Activated naive CD8-positive, alpha-beta T cell treated with anti-CD3 and anti-CD28 coated beads, Interleukin-2, amount 50 U/mL, for 16 hours (primary cell): ENCODE results near the gene LAMA5.

Experiments used
- DNase-seq: peaks from one replicate; pipeline ENCODE4 v3.0.0-alpha.2; 2020; ENCODE audit warnings: low read depth, low spot score

LAMA5 gene

DNA sequence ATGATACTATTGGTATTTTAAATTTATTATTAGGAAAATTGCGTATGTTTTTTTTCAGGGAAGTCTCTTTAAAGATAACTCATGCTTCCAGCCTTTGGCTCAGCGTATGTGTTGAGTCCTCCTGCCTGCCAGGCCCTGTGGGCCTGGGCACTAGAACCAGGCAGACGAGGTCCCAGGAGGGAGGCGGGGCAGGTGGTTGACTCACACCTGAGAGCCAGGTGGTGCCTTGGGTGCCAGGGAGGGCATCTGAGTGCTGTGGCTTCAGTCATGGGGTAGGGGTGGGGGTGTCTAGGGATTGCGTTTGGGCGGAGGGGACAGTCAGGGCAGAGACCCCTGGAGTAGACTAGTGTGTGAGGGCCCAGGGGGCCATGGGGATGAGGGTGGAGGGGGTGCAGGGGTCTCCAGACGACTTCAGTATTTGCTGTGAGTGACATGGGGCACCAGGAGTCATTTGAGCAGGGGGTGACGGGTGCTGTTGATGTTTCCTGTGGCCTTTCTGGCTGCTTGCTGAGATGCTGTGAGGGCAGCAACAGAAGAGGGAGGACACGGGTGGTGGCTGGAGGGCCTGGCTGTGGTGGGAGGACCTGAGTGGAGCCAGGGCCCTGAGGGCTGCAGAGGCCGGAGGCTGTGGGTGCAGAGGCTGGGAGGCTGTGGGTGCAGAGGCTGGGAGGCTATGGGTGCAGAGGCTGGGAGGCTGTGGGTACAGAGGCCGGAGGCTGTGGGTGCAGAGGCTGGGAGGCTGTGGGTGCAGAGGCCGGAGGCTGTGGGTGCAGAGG is 79.2 kb downstream of the LAMA5 start:
- no peak for DNase-seq

DNA sequence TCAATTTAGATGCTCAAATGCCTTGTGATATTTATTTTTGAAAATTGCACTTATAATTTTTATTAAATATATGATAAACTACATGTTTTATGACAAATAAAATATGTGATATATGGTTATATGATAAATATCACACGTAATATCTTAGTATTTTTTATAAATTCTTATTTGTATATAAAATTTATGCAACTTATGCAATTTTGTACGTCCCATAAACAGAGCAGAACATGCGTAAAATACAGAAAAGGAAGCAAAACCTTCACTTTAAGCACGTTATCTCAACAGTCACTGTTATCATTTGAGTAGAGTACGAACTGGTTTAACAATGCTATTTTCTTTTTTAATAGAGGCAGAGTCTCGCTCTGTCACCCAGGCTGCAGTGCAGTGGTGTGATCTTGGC is 80.0 kb downstream of the LAMA5 start:
- no peak for DNase-seq

DNA sequence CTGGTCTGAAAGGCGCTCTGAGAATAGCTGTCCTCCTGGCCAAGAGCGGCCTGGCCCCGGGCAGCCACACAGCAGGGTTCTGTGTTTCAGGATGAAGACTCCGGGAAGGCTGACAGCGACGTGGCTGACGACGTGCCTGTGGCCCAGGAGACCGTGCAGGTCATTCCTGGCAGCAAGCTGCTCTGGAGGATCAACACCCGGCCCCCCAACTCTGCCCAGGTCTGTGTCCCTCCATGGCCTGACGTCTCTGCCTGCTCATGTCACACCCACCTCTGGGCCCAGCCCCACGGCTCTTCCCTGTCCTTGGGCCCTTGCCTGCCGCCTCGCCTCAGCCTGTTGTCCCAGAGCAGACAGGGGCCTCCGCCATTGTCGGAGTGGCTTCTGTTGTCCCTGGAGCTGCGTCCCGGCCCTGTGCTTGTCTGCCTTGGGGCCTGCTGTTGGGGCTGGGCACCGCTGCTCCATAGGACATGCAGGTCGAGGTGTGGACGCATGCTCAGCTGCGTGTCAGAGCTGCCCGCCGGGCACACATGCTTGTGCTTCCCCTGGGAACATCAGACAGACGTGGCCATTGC is 80.5 kb downstream of the LAMA5 start:
- DNase-seq, result no peak

DNA sequence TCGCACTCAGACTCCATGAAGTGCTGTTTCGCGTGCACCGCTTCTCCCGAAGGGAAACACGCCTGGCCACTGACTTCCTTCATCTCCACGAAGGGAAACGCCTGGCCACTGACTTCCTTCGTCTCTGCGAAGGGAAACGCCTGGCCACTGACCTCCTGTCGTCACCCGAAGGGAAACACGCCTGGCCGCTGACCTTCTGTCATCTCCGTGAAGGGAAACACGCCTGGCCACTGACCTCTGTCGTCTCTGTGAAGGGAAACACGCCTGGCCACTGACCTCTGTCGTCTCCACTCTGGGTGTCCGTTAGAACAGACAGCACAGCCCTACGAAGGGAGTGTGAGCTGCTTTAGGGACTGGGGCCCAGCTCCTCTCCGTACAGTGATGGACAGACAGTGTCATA is 81.4 kb downstream of the LAMA5 start:
- no peak for DNase-seq

DNA sequence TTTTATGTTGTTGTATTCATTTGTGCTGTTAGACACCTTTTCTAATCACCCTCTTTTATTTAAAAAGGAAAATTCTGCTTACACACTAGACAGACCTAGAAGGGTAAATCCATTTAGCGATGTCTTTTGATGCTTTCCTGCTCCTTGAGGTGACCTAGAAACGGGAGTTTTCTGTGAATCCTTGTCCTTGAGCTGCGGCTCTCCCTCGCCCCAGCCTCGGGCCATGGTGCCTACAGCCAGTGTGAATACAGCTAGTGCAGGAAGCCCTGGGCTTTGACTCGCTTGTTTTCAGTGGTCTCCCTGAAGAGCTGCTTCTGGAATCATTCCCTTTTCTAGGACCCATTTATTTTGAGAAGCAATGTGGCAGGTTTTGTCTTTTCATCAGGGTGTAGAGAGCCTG is 82.0 kb downstream of the LAMA5 start:
- DNase-seq, result no peak

DNA sequence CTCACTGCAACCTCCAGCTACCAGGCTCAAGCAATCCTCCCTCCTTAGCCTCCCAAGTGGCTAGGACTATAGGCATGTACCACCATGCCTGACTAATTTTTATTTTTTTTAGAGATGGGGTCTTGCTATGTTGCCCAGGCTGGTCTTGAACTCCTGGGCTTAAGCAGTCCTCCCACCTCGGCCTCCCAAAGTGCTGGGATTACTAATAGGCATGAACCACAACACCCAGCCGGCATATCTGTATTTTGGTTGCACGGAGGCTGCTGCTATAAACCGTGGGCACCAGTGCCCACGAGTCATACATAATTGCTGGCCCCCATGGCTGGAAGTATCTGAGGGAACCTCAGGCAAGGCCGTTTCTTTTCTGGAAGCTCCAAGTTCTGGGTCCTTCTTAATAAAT is 82.7 kb downstream of the LAMA5 start:
- DNase-seq, result no peak

DNA sequence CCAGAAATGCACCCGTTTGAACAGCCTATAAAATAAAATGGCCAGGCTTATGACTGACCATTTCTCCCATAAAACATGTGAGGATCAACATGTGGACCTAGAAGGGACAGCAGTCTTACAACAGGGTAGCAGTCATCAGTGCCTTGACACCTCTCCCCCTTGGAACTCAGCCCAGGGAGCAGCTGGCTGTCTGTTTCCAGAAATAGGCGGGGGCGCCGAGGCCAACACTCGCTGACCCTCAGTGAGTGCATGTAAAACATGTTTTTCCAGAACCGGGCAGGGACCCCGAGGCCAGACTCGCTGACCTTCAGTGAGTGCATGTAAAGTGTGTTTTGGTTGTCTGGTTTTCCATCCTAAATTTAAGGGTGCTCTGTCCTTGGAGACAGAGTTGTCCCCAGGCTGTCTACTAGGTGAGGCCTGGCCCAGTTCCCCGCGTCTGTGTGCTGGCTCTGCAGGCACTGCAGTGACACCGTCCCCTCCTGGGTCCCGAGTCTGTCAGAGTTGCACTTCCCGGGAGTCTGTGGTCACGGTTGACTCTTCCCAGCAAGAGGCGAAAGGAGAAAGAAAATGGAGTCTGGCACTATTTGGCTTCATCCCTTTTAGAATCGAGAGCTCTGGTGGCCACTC is 84.1 kb downstream of the LAMA5 start:
- no peak for DNase-seq

DNA sequence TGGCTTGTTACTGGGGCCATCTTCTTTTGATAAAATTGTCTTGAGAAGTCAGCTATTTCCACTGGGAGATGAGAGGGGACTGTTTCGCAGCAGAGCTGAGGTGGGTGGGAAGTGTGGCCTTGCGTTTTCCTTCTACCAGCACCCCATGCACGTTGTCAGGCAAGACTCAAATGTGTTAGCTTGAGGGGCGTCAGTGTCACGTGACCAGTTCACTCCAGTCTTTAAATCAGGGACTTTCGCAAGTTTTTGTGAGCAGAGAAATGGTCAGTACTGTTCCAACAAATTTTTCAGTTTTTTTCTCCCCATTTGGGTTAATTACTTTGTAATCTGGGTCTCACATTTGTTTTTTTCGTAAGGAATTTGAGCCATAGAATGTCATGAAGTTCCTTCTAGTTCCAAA is 85.0 kb downstream of the LAMA5 start:
- DNase-seq, result no peak

DNA sequence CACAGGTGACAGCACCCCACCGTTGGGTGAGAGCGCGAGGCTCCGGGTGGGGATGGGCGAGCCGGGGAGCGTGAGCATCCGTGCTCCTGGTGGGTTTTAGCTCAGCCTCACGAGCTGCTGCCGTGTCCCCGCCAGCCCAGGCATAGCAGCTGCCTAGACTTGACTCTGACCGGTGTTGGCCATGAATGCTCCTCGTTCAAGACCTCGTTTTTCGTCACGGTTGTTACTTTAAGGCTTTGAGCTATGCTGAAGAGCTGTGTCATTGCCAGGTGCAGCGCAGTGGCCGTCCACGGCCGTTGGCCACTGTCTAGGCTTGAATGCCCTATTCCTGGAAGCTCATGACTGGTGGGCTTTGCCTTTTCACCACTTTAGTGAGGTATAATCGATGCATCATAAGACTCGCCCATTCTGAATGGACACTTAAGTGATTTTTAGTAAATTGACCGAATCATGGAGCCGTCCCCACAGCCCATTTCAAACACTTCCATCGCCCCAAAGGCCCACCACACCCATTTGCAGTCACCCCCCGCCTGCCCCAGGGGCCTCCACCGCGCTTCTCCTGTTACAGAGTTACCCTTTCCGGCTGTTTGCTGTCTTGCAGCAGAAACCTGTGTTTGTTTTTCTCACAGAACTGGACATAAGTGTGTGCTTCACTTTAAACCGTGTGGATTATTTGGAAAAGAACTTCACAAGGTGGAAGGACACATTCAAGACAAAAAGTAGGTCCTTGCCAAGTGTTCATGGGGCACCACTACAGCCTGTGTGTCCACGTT is 85.8 kb downstream of the LAMA5 start:
- no peak for DNase-seq

DNA sequence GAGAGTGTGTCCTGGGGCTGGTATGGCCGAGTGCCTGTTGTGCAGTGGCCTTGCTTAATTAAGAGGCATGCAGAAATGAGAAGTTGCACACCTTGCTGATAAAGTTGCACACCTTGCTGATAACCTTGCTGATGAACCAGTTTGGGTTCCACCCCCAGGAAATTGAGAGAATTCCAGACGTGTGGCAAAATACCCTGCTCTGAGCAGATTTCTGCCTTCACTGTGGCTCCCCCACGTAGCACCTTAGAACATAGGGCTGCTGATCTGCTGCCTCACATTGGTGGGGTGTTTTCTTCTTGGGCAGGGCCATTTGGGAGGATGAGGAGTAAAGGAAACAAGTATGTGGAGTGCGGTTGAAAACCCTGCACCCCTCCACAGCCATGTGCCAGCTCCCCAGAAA is 86.8 kb downstream of the LAMA5 start:
- DNase-seq, result no peak

DNA sequence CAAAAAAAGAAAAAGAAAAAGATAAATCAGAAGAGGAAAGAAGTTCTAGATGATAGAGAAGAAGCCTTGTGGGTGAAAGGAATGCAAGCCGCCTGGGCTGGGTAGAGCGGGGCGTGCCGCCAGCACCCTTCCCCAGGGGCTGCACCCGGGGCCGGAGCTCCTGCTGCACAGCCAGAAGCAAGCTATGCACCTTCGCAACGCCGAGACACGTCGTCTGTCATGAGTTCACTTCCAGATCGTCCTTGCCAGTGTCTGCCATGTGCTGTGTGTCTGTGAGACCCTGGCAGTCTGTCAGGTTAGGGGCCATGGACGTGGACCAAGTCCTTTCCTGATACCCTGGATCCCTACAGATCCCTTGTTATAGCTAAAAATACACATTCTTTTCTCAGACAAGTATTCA is 89.9 kb downstream of the LAMA5 start:
- no peak for DNase-seq

DNA sequence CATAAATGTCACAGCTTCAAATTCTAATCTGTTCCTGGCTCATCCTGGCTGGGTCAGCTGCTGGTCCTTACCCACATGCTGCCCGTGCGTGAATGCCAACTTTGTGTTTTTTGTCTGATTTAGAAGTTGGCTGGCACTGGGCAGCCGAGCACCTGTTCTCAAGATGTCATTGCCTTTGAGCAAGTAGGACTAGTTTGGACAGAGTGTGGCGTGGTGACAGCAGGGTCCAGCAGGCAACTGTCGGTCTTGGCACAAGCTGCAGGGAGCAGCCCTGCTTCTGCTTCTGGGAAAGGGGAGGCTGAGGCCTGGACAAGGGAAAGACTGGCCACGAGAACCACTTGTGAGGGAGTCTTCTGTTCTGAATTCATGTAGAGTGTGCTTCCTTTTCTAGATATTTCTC is 90.7 kb downstream of the LAMA5 start:
- DNase-seq, result no peak

DNA sequence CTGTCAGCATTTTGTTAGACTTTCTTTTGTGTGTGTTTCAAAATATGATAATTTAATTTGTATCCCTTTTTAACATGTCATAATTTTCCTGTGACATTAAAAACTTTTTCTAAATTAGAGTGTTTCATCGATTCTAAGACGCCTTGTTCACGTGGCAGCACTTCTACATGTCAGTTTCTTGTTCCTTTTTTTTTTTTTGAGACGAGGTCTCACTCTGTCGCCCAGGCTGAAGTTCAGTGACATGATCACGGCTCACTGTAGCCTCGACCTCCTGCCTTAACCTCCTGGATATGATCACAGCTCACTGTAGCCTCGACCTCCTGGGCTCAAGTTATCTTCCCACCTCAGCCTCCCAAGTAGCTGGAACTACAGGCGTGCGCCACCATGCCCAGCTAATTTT is 91.9 kb downstream of the LAMA5 start:
- no peak for DNase-seq

DNA sequence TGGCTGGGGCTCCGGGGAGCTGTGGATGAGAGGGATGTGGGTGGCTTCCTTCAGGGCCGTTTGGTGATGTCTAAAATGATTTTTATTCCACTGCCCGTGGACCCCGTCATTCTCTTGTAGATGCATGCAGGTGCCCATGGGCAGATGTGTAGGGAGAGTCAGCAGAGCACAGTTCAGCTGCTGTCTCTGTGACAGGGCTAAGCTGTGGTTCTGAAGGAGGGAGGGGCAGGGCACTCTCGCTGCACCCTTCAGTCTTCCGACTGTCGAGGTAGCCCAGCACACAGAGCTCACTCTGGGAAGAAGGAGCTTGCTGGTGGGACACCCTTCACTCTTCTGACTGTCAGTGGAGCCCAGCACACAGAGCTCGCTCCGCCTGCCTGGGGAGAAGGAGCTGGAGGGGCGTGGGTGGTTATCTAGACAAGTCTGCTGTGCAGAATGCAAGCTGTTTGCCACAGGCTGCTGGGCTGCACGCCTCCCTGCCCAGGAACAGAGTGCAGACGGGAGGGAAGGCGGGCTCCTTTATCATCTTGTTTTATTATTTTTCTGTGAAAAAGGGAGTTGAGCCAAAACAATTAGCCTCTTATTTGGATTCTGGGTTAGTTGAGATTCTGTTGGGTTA is 92.7 kb downstream of the LAMA5 start:
- DNase-seq, result no peak

DNA sequence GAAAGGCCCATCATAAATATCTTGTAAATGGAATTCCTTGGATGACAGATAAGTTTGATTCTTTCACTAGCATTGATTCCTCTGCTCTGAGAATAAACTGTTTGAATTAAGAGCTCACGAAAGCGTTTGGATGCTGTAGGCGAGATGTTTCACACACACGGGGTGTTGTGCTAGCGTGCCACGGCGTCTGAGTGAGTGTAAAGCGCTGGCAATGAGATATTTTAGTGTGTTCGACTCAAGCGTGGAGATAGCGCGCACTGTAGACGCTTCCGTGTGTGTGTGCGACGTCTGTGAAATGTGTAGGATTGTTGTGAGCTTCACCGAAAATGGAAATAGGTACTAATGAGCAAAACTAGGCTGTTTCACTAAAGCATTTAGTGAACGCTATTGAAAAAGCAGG is 93.7 kb downstream of the LAMA5 start:
- DNase-seq, result no peak

DNA sequence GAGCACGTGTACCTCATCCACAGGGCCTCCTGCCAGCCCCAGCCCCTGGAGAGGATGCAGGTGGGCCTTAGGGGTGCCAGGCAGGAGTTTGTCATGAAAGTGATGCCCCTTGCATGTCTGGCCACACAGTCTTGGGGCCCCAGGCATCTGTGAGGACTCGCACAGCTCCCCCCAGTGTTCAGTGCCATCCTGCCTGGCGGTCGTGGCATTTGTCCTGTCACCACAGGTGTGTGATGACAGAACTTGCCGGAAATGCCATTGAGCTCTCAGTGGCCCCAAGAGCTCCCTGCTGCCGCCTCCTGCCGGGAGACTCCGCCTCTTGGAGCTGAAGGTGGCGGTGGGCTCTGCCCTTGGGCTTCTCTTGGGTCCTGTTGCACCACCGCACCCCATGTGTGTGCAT is 94.9 kb downstream of the LAMA5 start:
- no peak for DNase-seq

DNA sequence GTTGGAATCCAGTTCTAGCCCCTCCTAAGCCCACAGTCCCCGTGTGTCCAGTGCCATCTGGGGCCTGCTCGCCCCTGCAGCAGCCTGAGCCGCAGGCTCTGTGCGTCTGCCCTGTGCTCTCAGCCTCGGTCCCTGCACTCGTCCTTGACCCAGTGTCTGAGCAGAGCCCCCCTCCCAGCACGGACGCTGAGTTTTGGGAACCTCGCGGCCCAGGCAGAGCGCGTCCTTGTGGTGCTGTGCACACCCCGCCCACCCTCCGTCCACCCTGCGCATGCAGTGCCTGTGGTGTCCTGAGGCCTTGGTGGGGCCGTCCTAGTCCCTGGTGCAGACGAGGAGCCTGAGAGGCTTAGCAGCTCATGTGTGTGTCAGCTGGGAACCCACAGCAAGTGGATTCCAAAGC is 97.2 kb downstream of the LAMA5 start:
- DNase-seq, result no peak

DNA sequence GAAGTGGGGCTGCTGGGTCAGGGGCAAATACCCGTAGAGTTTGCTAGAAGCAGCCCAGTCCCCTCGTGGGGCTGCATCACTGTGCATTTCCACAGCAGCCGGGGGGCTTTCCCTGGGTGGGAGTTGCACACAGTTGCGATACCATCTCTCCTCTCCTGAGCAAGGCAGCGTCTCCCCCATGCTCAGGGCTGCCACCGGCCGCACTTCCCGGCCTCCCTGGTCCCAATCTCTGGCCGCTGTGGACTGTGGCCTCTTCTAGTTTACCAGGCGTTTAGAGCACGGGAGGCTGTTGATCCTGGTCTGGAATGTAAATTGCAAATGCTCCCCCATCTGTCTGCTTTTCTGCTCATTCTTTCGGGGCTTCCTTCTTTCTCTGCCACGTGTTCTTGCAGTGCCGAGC is 97.7 kb downstream of the LAMA5 start:
- no peak for DNase-seq

DNA sequence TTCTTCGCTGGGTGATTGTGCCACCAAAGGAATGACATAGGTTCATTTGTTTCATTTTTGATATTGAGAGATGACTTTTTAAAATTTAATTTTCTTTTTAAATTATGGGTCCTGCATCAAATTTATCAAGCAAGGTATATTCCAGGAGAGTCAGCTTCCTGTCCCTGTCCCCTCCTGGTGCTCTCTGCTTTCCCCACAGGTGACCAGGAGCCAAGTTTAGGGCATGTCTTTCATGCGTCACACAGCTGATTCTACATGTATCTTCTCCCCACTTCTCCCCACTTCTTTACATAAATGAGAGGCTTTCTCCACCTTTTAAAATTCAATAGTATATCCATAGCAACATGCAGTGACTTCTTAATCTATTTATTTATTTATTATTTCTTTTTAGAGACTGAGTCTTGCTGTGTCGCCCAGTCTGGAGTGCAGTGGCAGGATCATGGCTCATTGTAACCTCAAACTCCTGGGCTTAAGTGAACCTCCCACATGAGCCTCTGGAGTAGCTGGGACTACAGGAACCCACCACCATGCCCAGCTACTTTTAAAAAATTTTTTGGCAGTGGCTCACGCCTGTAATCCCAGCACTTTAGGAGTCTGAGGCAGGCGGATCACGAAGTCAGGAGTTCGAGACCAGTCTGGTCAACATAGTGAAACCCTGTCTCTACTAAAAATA is 98.7 kb downstream of the LAMA5 start:
- DNase-seq, result no peak

DNA sequence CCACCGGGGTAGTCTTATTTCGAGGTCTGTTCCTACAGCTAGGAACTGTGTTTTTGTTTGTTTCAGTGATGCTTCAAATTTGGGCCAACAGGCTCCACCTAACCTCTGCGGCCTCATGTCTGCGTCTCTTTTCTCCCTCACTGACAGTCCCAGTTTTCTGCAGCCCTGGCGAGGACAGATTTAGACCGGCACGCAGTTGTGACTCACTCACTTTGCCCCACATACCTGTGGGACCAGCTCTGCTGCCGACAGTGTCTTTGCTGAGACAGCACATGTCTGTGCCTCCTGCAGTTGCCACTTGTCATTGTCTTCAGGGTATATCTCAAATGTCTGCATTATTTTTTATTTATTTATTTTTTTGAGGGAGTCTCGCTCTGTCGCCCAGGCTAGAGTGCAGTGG is 99.6 kb downstream of the LAMA5 start:
- no peak for DNase-seq

DNA sequence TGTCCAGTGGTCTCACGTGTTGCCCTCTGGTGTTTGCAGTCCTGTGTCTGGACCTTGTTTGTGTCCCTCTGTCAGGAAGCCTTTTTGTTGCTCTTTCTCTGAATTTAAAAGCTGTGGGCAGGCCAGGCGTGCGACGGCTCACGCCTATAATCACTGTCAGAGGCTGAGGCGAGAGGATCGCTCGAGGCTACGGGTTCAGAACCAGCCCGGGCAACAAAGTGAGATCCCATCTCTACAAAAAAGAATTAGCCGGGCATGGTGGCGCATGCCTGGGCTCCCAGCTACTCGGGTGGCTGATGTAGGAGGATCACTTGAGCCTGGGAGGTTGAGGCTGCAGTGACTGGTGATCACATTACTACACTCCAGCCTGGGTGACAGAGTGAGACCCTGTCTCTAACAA is 100.3 kb downstream of the LAMA5 start:
- DNase-seq, result no peak

DNA sequence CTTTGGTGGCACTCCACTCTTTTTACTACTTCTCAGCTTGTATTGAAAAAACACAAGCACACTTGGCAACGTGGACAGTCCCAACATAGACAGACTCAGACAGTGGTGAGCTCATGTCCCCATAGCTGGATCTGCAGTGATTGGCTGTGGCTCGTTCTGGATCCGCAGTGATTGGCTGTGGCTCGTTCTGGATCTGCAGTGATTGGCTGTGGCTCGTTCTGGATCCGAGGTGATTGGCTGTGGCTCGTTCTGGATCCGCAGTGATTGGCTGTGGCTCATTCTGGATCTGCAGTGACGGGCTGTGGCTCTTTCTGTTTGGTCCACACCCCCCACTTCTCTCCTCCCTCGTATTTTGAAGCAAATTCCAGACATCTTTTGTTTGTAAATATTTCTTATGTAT is 100.8 kb downstream of the LAMA5 start:
- DNase-seq, result no peak
